K562 (cell line): ENCODE results near the gene NAPA.

Experiments
- ARNT ChIP-seq, 2 experiments: fragments of 450-650 bp; IDR thresholded peaks; 2 replicates each; pipeline ENCODE4 v1.6.1; 2016; ENCODE audit warnings: mild to moderate bottlenecking in 1 of 2
- BMI1 ChIP-seq: fragments of 150-350 bp; IDR thresholded peaks from 2 replicates; pipeline ENCODE4 v1.6.1; 2014; ENCODE audit warnings: low read length
- ELF1 ChIP-seq: fragments of 200-800 bp; sonication (Bioruptor generic); IDR thresholded peaks from 2 replicates; pipeline ENCODE4 v1.6.1; 2016; ENCODE audit warnings: missing genetic modification characterization, missing compliant biosample characterization
- ELF2 ChIP-seq: fragments of 250-450 bp; sonication (Bioruptor Pico); IDR thresholded peaks from 2 replicates; pipeline ENCODE4 v1.5.0; 2021; ENCODE audit warnings: mild to moderate bottlenecking
- HDGF ChIP-seq: fragments of 450-650 bp; IDR thresholded peaks from 2 replicates; pipeline ENCODE4 v1.6.1; 2016
- HNRNPUL1 ChIP-seq: fragments of 200-400 bp; formaldehyde crosslinking; IDR thresholded peaks from 2 replicates; pipeline ENCODE4 v1.6.1; 2017; ENCODE audit warnings: low read length
- IFI16 ChIP-seq: fragments of 250-450 bp; sonication (Bioruptor Pico); IDR thresholded peaks from 2 replicates; pipeline ENCODE4 v2.1.2; 2022; ENCODE audit warnings: mild to moderate bottlenecking, inconsistent platforms
- NONO ChIP-seq, 2 experiments: fragments of 200-400 bp in 1 of 2; fragments of 450-650 bp in 1 of 2; formaldehyde crosslinking in 1 of 2; IDR thresholded peaks; 2 replicates each; pipeline ENCODE4 v1.6.1; 2017; ENCODE audit warnings: low read depth in 2 of 2, mild to moderate bottlenecking in 2 of 2, moderate library complexity in 2 of 2, low read length in 1 of 2
- NRF1 ChIP-seq, 2 experiments: fragments of 450-650 bp; IDR thresholded peaks in 1 of 2; conservative IDR thresholded peaks in 1 of 2; 2 replicates each; pipeline ENCODE4 v1.6.1; 2014; ENCODE audit warnings: mild to moderate bottlenecking in 2 of 2
- PHF8 ChIP-seq: fragments of 200-600 bp; sonication (generic); IDR thresholded peaks from 2 replicates; pipeline ENCODE4 v1.6.1; 2012; ENCODE audit warnings: mixed run types, mild to moderate bottlenecking, inconsistent platforms, low read length, moderate library complexity, borderline replicate concordance
- SMARCB1 ChIP-seq: IDR thresholded peaks from 2 replicates; pipeline ENCODE4 v1.6.1; 2011; ENCODE audit warnings: improper control_type of control experiment, low read depth; ENCODE audit not compliant: insufficient read length

GRCh38 chr19:47514869-47515588 is at the start of gene NAPA:
- no peak for TF ChIP-seq NONO (IDR thresholded peaks at IDR 0.05; ENCODE audit: low read depth in 2 of 2, low read length in 1 of 2)
- TF ChIP-seq BMI1 = no peak
- peak in 1 of 2 experiments; percentile 71; a peak in 2 of 4 replicates for TF ChIP-seq ARNT (IDR thresholded peaks at IDR 0.05)
- TF ChIP-seq HDGF = no peak
- TF ChIP-seq PHF8 = peak; percentile 84; the same call in 1 of the 2 replicates
- peak; percentile 97 to 98 for TF ChIP-seq NRF1 (conservative IDR thresholded peaks at IDR 0.05 in 1 of 2, IDR thresholded peaks at IDR 0.05 in 1 of 2)
- TF ChIP-seq ELF2 = no peak
- no peak for TF ChIP-seq HNRNPUL1
- TF ChIP-seq SMARCB1 = no peak
- TF ChIP-seq ELF1 (tag) = no peak
- no peak for TF ChIP-seq IFI16
